ENCODE data around the gene SELENON. TPM values are rescaled to one million over a fixed set of nuclear protein-coding genes. Genes with fewer than 3 reads are reported as not detected.
A peak's percentile ranks its signal among the peaks of the same experiment; 100 is the strongest.

SELENON gene
- total and polyA plus RNA-seq, 7 experiments from 2014 or later: 2.6 to 27.7 (median 25.2) TPM

GRCh38 chr1:25785333-25786067 is 14.5 kb upstream of the SELENON start:
- H3K36me3 Mint-ChIP-seq: peaks cover 4 to 52% (median 25%) of the 10 kb centered on the region in 5 donors
- H3K9me3 ChIP-seq (ENCODE audit: control insufficient read depth in 2 of 3, low read length in 3 of 3): no peaks in the 10 kb centered on the region
- no peaks in the 10 kb centered on the region for H3K9me3 Mint-ChIP-seq
- H3K27me3 Mint-ChIP-seq: peaks cover 0 to 9% (median 0%) of the 10 kb centered on the region in 5 donors
- POLR2A ChIA-PET: interaction anchor here (0.6 to 0.9 kb wide), 4 partner anchors 9 to 34 kb away, joined by 3 to 4 read pairs (median 3); partner anchors contain the start of gene MTFR1L
- H3K4me3 Mint-ChIP-seq: no peak overlapping the region
- CTCF ChIA-PET: interaction anchor here (0.6 to 1.3 kb wide), 3 partner anchors 13 to 176 kb away, joined by 3 read pairs; no protein-coding TSS in a partner anchor
- peak overlapping the region; percentile 18 for H3K27ac ChIP-seq (ENCODE audit: low read depth, low read length)
- peaks cover 0 to 94% (median 29%) of the 10 kb centered on the region in 3 experiments for H3K36me3 ChIP-seq (ENCODE audit: control insufficient read depth in 2 of 3, insufficient read depth in 3 of 3, low read length in 3 of 3)
- H3K27me3 ChIP-seq (ENCODE audit: control insufficient read depth in 2 of 2, insufficient read depth in 2 of 2, low read length in 2 of 2): no peaks in the 10 kb centered on the region
- intact Hi-C loops (cut with micrococcal nuclease): no loop called here
- peak overlapping the region in 8 of 9 donors; percentile 19 to 88 (median 81) for H3K27ac Mint-ChIP-seq
- no peaks in the 10 kb centered on the region for H3K4me1 ChIP-seq (ENCODE audit: control insufficient read depth in 2 of 2, insufficient read depth in 2 of 2, low read length in 2 of 2)
- DNase-seq (no peak), ATAC-seq (no peak)
- H3K4me1 Mint-ChIP-seq: peaks cover 0 to 35% (median 15%) of the 10 kb centered on the region in 7 donors
- no peak overlapping the region for H3K4me3 ChIP-seq (ENCODE audit: low read length)

DNA sequence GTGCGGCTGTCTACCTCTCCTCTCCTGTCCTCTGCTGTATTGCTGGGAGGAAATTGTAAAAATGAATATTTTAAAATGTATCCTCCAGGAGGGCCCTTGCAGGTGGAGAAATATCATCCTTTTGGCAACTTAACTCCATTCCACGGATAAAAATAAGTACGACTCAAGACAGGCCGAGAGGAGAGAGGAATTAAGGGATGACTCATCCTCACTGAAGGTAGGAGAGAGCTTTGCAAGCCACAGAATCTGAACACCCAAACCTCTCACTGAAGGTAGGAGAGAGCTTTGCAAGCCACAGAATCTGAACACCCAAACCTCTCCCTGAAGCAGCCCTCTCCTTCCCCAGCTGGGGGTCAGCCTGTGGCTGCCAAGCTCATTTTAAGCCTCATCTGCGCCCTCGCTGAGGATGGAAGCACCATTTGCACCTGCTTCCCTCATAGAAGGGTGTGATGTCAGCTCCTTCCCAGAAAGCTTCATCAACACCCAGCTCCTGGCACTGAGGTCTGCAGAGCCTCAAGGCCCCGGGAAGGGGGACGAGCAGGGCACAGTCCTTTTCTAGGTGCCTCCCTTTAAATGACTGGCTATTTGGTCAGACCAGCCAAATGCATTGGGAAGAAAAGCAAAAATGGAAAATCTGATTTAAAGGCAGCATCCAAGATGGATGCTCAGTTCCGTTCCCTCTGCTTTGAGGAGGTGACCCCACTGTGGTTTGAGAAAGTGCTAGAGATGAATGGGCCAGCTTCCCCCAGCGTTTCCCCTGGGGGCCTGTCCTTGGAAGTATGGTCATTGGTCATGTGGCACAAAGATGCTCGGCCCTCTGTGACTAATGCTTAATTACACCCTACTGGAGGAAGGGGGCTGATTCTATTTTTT is 12.9 kb upstream of the SELENON start:
- no peak for DNase-seq
- Mint-ChIP-seq H3K27ac (peak overlapping the region in 8 of 9 donors; percentile 59 to 90 (median 78)), H3K9me3 (no peaks in the 10 kb centered on the region), H3K4me1 (peaks cover 0 to 35% (median 14%) of the 10 kb centered on the region in 7 donors), H3K27me3 (peaks cover 0 to 13% (median 0%) of the 10 kb centered on the region in 5 donors), H3K4me3 (no peak overlapping the region), H3K36me3 (peaks cover 4 to 58% (median 24%) of the 10 kb centered on the region in 5 donors)
- intact Hi-C loops (cut with micrococcal nuclease): no loop called here
- Histone ChIP-seq H3K27me3 (ENCODE audit: control insufficient read depth in 2 of 2, insufficient read depth in 2 of 2, low read length in 2 of 2) (no peaks in the 10 kb centered on the region), H3K4me1 (ENCODE audit: control insufficient read depth in 2 of 2, insufficient read depth in 2 of 2, low read length in 2 of 2) (no peaks in the 10 kb centered on the region), H3K4me3 (ENCODE audit: low read length) (no peak overlapping the region), H3K9me3 (ENCODE audit: control insufficient read depth in 2 of 3, low read length in 3 of 3) (no peaks in the 10 kb centered on the region), H3K27ac (ENCODE audit: low read depth, low read length) (peak overlapping the region; percentile 26), H3K36me3 (ENCODE audit: control insufficient read depth in 2 of 3, insufficient read depth in 3 of 3, low read length in 3 of 3) (peaks cover 0 to 91% (median 29%) of the 10 kb centered on the region in 3 experiments)
- no peak for ATAC-seq
- ChIA-PET CTCF (interaction anchor here (0.5 to 1.5 kb wide), 7 partner anchors 9 to 582 kb away, joined by 3 to 8 read pairs (median 3); no protein-coding TSS in a partner anchor), POLR2A (interaction anchor here (0.7 to 1.8 kb wide), 4 partner anchors 9 to 165 kb away, joined by 3 to 8 read pairs (median 5); no protein-coding TSS in a partner anchor)

GRCh38 chr1:25787760-25788166 is 12.2 kb upstream of the SELENON start:
- ChIA-PET CTCF (interaction anchor here (0.5 to 1.5 kb wide), 8 partner anchors 8 to 583 kb away, joined by 3 to 8 read pairs (median 3); no protein-coding TSS in a partner anchor), POLR2A (interaction anchor here (0.6 to 1.8 kb wide), 5 partner anchors 10 to 165 kb away, joined by 3 to 8 read pairs (median 5); partner anchors contain the start of gene MTFR1L)
- DNase-seq: no peak
- H3K4me1 Mint-ChIP-seq: peaks cover 0 to 32% (median 12%) of the 10 kb centered on the region in 7 donors
- H3K36me3 Mint-ChIP-seq: peaks cover 4 to 52% (median 19%) of the 10 kb centered on the region in 5 donors
- peak overlapping the region in 7 of 9 donors; percentile 67 to 80 (median 73) for H3K27ac Mint-ChIP-seq
- Histone ChIP-seq H3K9me3 (ENCODE audit: control insufficient read depth in 2 of 3, low read length in 3 of 3) (no peaks in the 10 kb centered on the region), H3K4me3 (ENCODE audit: low read length) (no peak overlapping the region), H3K4me1 (ENCODE audit: control insufficient read depth in 2 of 2, insufficient read depth in 2 of 2, low read length in 2 of 2) (no peaks in the 10 kb centered on the region), H3K27ac (ENCODE audit: low read depth, low read length) (no peak overlapping the region), H3K36me3 (ENCODE audit: control insufficient read depth in 2 of 3, insufficient read depth in 3 of 3, low read length in 3 of 3) (peaks cover 0 to 84% (median 24%) of the 10 kb centered on the region in 3 experiments), H3K27me3 (ENCODE audit: control insufficient read depth in 2 of 2, insufficient read depth in 2 of 2, low read length in 2 of 2) (no peaks in the 10 kb centered on the region)
- intact Hi-C loops (cut with micrococcal nuclease): no loop called here
- ATAC-seq: no peak
- peaks cover 0 to 13% (median 0%) of the 10 kb centered on the region in 5 donors for H3K27me3 Mint-ChIP-seq
- no peaks in the 10 kb centered on the region for H3K9me3 Mint-ChIP-seq
- no peak overlapping the region for H3K4me3 Mint-ChIP-seq

GRCh38 chr1:25790472-25790871 is 9.5 kb upstream of the SELENON start:
- Mint-ChIP-seq H3K27ac (peak overlapping the region in 8 of 9 donors; percentile 49 to 83 (median 72)), H3K27me3 (peaks cover 0 to 21% (median 0%) of the 10 kb centered on the region in 5 donors), H3K4me3 (no peak overlapping the region), H3K4me1 (peaks cover 0 to 39% (median 29%) of the 10 kb centered on the region in 7 donors), H3K9me3 (peaks cover 0 to 2% (median 0%) of the 10 kb centered on the region in 11 donors), H3K36me3 (peaks cover 0 to 34% (median 13%) of the 10 kb centered on the region in 5 donors)
- ChIA-PET POLR2A (interaction anchor here (0.6 to 0.7 kb wide), 2 partner anchors 71 to 300 kb away, joined by 3 to 4 read pairs; no protein-coding TSS in a partner anchor), CTCF (no interaction called here)
- peaks cover 0 to 57% (median 6%) of the 10 kb centered on the region in 3 experiments for H3K36me3 ChIP-seq (ENCODE audit: control insufficient read depth in 2 of 3, insufficient read depth in 3 of 3, low read length in 3 of 3)
- no peaks in the 10 kb centered on the region for H3K27me3 ChIP-seq (ENCODE audit: control insufficient read depth in 2 of 2, insufficient read depth in 2 of 2, low read length in 2 of 2)
- DNase-seq (no peak), ATAC-seq (no peak)
- H3K27ac ChIP-seq (ENCODE audit: low read depth, low read length): no peak overlapping the region
- intact Hi-C loops (cut with micrococcal nuclease): no loop called here
- H3K4me1 ChIP-seq (ENCODE audit: control insufficient read depth in 2 of 2, insufficient read depth in 2 of 2, low read length in 2 of 2): peaks cover 0 to 14% of the 10 kb centered on the region in 2 donors
- H3K4me3 ChIP-seq (ENCODE audit: low read length): no peak overlapping the region
- H3K9me3 ChIP-seq (ENCODE audit: control insufficient read depth in 2 of 3, low read length in 3 of 3): no peaks in the 10 kb centered on the region

- no peaks in the 10 kb centered on the region for H3K9me3 ChIP-seq (ENCODE audit: control insufficient read depth in 2 of 3, low read length in 3 of 3)
- H3K27ac ChIP-seq (ENCODE audit: low read depth, low read length): no peak overlapping the region
- Mint-ChIP-seq H3K9me3 (peaks cover 0 to 4% (median 0%) of the 10 kb centered on the region in 11 donors), H3K4me3 (peak overlapping the region in 1 of 10 donors; percentile 3), H3K27me3 (peaks cover 0 to 30% (median 0%) of the 10 kb centered on the region in 5 donors), H3K36me3 (peaks cover 0 to 26% (median 10%) of the 10 kb centered on the region in 5 donors), H3K27ac (peak overlapping the region in 6 of 9 donors; percentile 16 to 79 (median 60)), H3K4me1 (peaks cover 10 to 53% (median 44%) of the 10 kb centered on the region in 7 donors)
- H3K36me3 ChIP-seq (ENCODE audit: control insufficient read depth in 2 of 3, insufficient read depth in 3 of 3, low read length in 3 of 3): peaks cover 0 to 41% (median 3%) of the 10 kb centered on the region in 3 experiments
- DNase-seq: no peak
- H3K4me3 ChIP-seq (ENCODE audit: low read length): no peak overlapping the region
- H3K4me1 ChIP-seq (ENCODE audit: control insufficient read depth in 2 of 2, insufficient read depth in 2 of 2, low read length in 2 of 2): peaks cover 13 to 29% of the 10 kb centered on the region in 2 donors
- no peak for ATAC-seq
- no peaks in the 10 kb centered on the region for H3K27me3 ChIP-seq (ENCODE audit: control insufficient read depth in 2 of 2, insufficient read depth in 2 of 2, low read length in 2 of 2)
- ChIA-PET CTCF (no interaction called here), POLR2A (interaction anchor here (1.0 to 1.9 kb wide), 3 partner anchors 10 to 167 kb away, joined by 4 to 7 read pairs (median 5); no protein-coding TSS in a partner anchor)
- intact Hi-C loops (cut with micrococcal nuclease): no loop called here
Measured at GRCh38 chr1:25792115-25792514, 7.9 kb upstream of the SELENON start.

All from naive thymus-derived CD4-positive, alpha-beta T cell (primary cell).